Uterus (tissue), 4 donors: ENCODE results near the gene GCNT2. TPM values are rescaled to one million over a fixed set of nuclear protein-coding genes. Genes with fewer than 3 reads are reported as not detected.

ENCODE experiments used
- DNase-seq, 2 donors: peaks; one replicate each; pipeline ENCODE4 v3.0.0-alpha.2; 2019 to 2020
- H3K27ac ChIP-seq, 2 donors: fragments of 200-600 bp; sonication (generic); 1 replicate in 1 of 2; 2 replicates in 1 of 2; pipeline ENCODE4 v1.5.1; 2016 to 2018
- H3K27me3 ChIP-seq, 2 donors: fragments of 200-600 bp; sonication (generic); one replicate each; pipeline ENCODE4 v1.5.1; 2018 to 2019; ENCODE audit warnings: control low read depth in 1 of 2
- H3K36me3 ChIP-seq, 2 donors: fragments of 200-600 bp; sonication (generic); one replicate each; pipeline ENCODE4 v1.5.1; 2019; ENCODE audit warnings: control low read depth in 1 of 2
- H3K4me1 ChIP-seq, 2 donors: fragments of 200-600 bp; sonication (generic); one replicate each; pipeline ENCODE4 v1.5.1; 2018 to 2019; ENCODE audit warnings: control low read depth in 1 of 2
- H3K4me3 ChIP-seq, 2 donors: fragments of 200-600 bp; sonication (generic); 1 replicate in 1 of 2; 2 replicates in 1 of 2; pipeline ENCODE4 v1.5.1; 2018 to 2019; ENCODE audit warnings: mild to moderate bottlenecking in 1 of 2
- H3K9me3 ChIP-seq, 2 donors: fragments of 200-600 bp; sonication (generic); one replicate each; pipeline ENCODE4 v1.5.1; 2019; ENCODE audit warnings: control low read depth in 1 of 2
- CTCF ChIP-seq, 4 experiments: fragments of 200-600 bp in 2 of 4; fragments of 450-650 bp in 2 of 4; sonication (generic) in 2 of 4; IDR thresholded peaks; one replicate each; pipeline ENCODE4 v1.5.1; 2016 to 2019; ENCODE audit warnings: antibody characterized with exemption in 4 of 4, mild to moderate bottlenecking in 2 of 4, moderate library complexity in 1 of 4
- POLR2A ChIP-seq, 2 donors: fragments of 450-650 bp; IDR thresholded peaks; one replicate each; pipeline ENCODE4 v1.6.1; 2016; ENCODE audit warnings: antibody characterized with exemption in 2 of 2, mild to moderate bottlenecking in 1 of 2, moderate library complexity in 1 of 2
- intact Hi-C: fragments of 100-400 bp; cut with DNase I; formaldehyde crosslinking; loops from one replicate; pipeline ENCODE4 v1.15.1; 2023; ENCODE audit warnings: low total_unique reads
- total RNA-seq, 4 donors: library from RNA; depleted of rRNA in 3 of 4; stranded (reverse); fragments of >200 nt in 3 of 4; gene quantifications; one replicate each; pipeline versions ENCODE4 v1.1.0 to v1.2.4, GENCODE V29; 2014 to 2023
- donor health status: DM: yes; HTN: yes; CAD: no.

The GCNT2 gene
- total RNA-seq, 4 donors from 2014 or later: 7.8 to 16.2 (median 10.9) TPM

- no peak overlapping the region for H3K27ac ChIP-seq
- no peaks in the 10 kb centered on the region for H3K27me3 ChIP-seq
- H3K36me3 ChIP-seq: no peaks in the 10 kb centered on the region
- no peak for DNase-seq
- intact Hi-C loops: no loop called here
- H3K4me1 ChIP-seq: no peaks in the 10 kb centered on the region
- no peak overlapping the region for H3K4me3 ChIP-seq
- no peaks in the 10 kb centered on the region for H3K9me3 ChIP-seq
- TF ChIP-seq POLR2A (IDR thresholded peaks at IDR 0.05) (no peak), CTCF (IDR thresholded peaks at IDR 0.05) (no peak)
Measured at GRCh38 chr6:10561611-10562199, 40.6 kb downstream of the GCNT2 start.

- TF ChIP-seq CTCF (IDR thresholded peaks at IDR 0.05) (no peak), POLR2A (IDR thresholded peaks at IDR 0.05) (no peak)
- intact Hi-C loops: no loop called here
- no peaks in the 10 kb centered on the region for H3K36me3 ChIP-seq
- H3K4me3 ChIP-seq: no peak overlapping the region
- H3K4me1 ChIP-seq: no peaks in the 10 kb centered on the region
- H3K9me3 ChIP-seq: no peaks in the 10 kb centered on the region
- H3K27ac ChIP-seq: no peak overlapping the region
- no peaks in the 10 kb centered on the region for H3K27me3 ChIP-seq
- DNase-seq: no peak
Measured at GRCh38 chr6:10564975-10565673, 44.0 kb downstream of the GCNT2 start.

- Histone ChIP-seq H3K27me3 (no peaks in the 10 kb centered on the region), H3K4me1 (no peaks in the 10 kb centered on the region), H3K27ac (no peak overlapping the region), H3K9me3 (no peaks in the 10 kb centered on the region), H3K36me3 (no peaks in the 10 kb centered on the region), H3K4me3 (no peak overlapping the region)
- TF ChIP-seq CTCF (IDR thresholded peaks at IDR 0.05) (no peak), POLR2A (IDR thresholded peaks at IDR 0.05) (no peak)
- DNase-seq: no peak
- intact Hi-C loops: no loop called here
Measured at GRCh38 chr6:10565913-10566312, 44.8 kb downstream of the GCNT2 start.

- intact Hi-C loops: no loop called here
- Histone ChIP-seq H3K4me1 (no peaks in the 10 kb centered on the region), H3K27ac (no peak overlapping the region), H3K9me3 (no peaks in the 10 kb centered on the region), H3K36me3 (no peaks in the 10 kb centered on the region), H3K4me3 (no peak overlapping the region), H3K27me3 (no peaks in the 10 kb centered on the region)
- TF ChIP-seq POLR2A (IDR thresholded peaks at IDR 0.05) (no peak), CTCF (IDR thresholded peaks at IDR 0.05) (no peak)
- DNase-seq: no peak
Measured at GRCh38 chr6:10567256-10568026, 46.3 kb downstream of the GCNT2 start.
